Measurements from ENCODE around the gene ARL17B. TPM values are rescaled to one million over a fixed set of nuclear protein-coding genes. Genes with fewer than 3 reads are reported as not detected.
A peak's percentile ranks its signal among the peaks of the same experiment; 100 is the strongest.
"Not testable (repeated sequence)": the region's sequence is repeated elsewhere in the genome, so short reads cannot be mapped to it uniquely, and the experiment has no call there.

ARL17B gene
- 10 to 100 TPM in 1 of 2 donors, 1 to 10 TPM in 1; 5.7 to 16.2 TPM for total RNA-seq

GRCh38 chr17:46361755-46362154 is at the start of gene ARL17B:
ARL17B (minus strand) TSS chr17:46361766; CDS start chr17:46358397, 3,369 bp downstream.
- H3K4me1 ChIP-seq; H3K9me3 ChIP-seq; H3K36me3 ChIP-seq (replicated peaks in 1 of 2; ENCODE audit: insufficient read depth in 1 of 2, low read depth in 2 of 2); intact Hi-C loops (cut with DNase I); H3K27ac ChIP-seq; H3K4me3 ChIP-seq; H3K27me3 ChIP-seq: not testable (repeated sequence)
- DNase-seq: peak; percentile 88 to 96 (median 96)
- WGBS, 2 donors: no CpG with 5 or more reads among the region's 22 CpGs
- ATAC-seq: peak; percentile 99

GRCh38 chr17:46409864-46410263 is 48.3 kb upstream of the ARL17B start:
- H3K36me3 ChIP-seq (replicated peaks in 1 of 2; ENCODE audit: insufficient read depth in 1 of 2, low read depth in 2 of 2); ATAC-seq; intact Hi-C loops (cut with DNase I); H3K27ac ChIP-seq; H3K4me1 ChIP-seq; DNase-seq; H3K4me3 ChIP-seq; H3K9me3 ChIP-seq; H3K27me3 ChIP-seq: not testable (repeated sequence)
- no CpG with 5 or more reads among the region's 2 CpGs for WGBS, 2 donors

GRCh38 chr17:46407155-46407554 is 45.6 kb upstream of the ARL17B start:
- H3K27me3 ChIP-seq; H3K4me1 ChIP-seq; DNase-seq; intact Hi-C loops (cut with DNase I); H3K9me3 ChIP-seq; H3K4me3 ChIP-seq; H3K36me3 ChIP-seq (replicated peaks in 1 of 2; ENCODE audit: insufficient read depth in 1 of 2, low read depth in 2 of 2); ATAC-seq; H3K27ac ChIP-seq: not testable (repeated sequence)
- whole genome bisulfite sequencing, 2 donors: no CpG with 5 or more reads among the region's 5 CpGs

- H3K27ac ChIP-seq; DNase-seq; H3K9me3 ChIP-seq; H3K36me3 ChIP-seq (replicated peaks in 1 of 2; ENCODE audit: insufficient read depth in 1 of 2, low read depth in 2 of 2); H3K4me1 ChIP-seq; intact Hi-C loops (cut with DNase I); H3K27me3 ChIP-seq; H3K4me3 ChIP-seq: not testable (repeated sequence)
- ATAC-seq: peak; percentile 21
- WGBS, 2 donors: no CpG with 5 or more reads among the region's 2 CpGs
Observed at GRCh38 chr17:46401033-46401787, 39.6 kb upstream of the ARL17B start.

- no CpG with 5 or more reads among the region's 3 CpGs for WGBS, 2 donors
- H3K27me3 ChIP-seq; DNase-seq; H3K27ac ChIP-seq; ATAC-seq; H3K4me1 ChIP-seq; intact Hi-C loops (cut with DNase I); H3K9me3 ChIP-seq; H3K36me3 ChIP-seq (replicated peaks in 1 of 2; ENCODE audit: insufficient read depth in 1 of 2, low read depth in 2 of 2); H3K4me3 ChIP-seq: not testable (repeated sequence)
Observed at GRCh38 chr17:46400543-46400942, 39.0 kb upstream of the ARL17B start.

- intact Hi-C loops (cut with DNase I); H3K27ac ChIP-seq; H3K9me3 ChIP-seq; ATAC-seq; H3K4me1 ChIP-seq; H3K27me3 ChIP-seq; H3K4me3 ChIP-seq; H3K36me3 ChIP-seq (replicated peaks in 1 of 2; ENCODE audit: insufficient read depth in 1 of 2, low read depth in 2 of 2): not testable (repeated sequence)
- WGBS, 2 donors: no CpG with 5 or more reads among the region's 9 CpGs
- peak in 1 of 4 donors; percentile 0 for DNase-seq
Observed at GRCh38 chr17:46399993-46400392, 38.4 kb upstream of the ARL17B start.

GRCh38 chr17:46396292-46396691 is 34.7 kb upstream of the ARL17B start:
- ATAC-seq: not testable (repeated sequence)

GRCh38 chr17:46393702-46394101 is 32.1 kb upstream of the ARL17B start:
- intact Hi-C loops (cut with DNase I); H3K27me3 ChIP-seq; DNase-seq; H3K9me3 ChIP-seq; H3K27ac ChIP-seq; H3K4me1 ChIP-seq; ATAC-seq; H3K36me3 ChIP-seq (replicated peaks in 1 of 2; ENCODE audit: insufficient read depth in 1 of 2, low read depth in 2 of 2); H3K4me3 ChIP-seq: not testable (repeated sequence)
- whole genome bisulfite sequencing, 2 donors: 80% methylated on average over 1 of the region's 2 CpGs; no CpG with 5 or more reads in 1 of the 2 donors

More at GRCh38 chr17:46396292-46396691, 34.7 kb upstream of the ARL17B start:
- 88% methylated on average over 1 of the region's 2 CpGs; no CpG with 5 or more reads in 1 of the 2 donors for WGBS, 2 donors
- H3K9me3 ChIP-seq; intact Hi-C loops (cut with DNase I); H3K27me3 ChIP-seq; H3K36me3 ChIP-seq (replicated peaks in 1 of 2; ENCODE audit: insufficient read depth in 1 of 2, low read depth in 2 of 2); DNase-seq; H3K4me1 ChIP-seq; H3K27ac ChIP-seq; H3K4me3 ChIP-seq: not testable (repeated sequence)

- H3K27me3 ChIP-seq; H3K27ac ChIP-seq; ATAC-seq; intact Hi-C loops (cut with DNase I); DNase-seq; H3K4me3 ChIP-seq; H3K36me3 ChIP-seq (replicated peaks in 1 of 2; ENCODE audit: insufficient read depth in 1 of 2, low read depth in 2 of 2); H3K4me1 ChIP-seq; H3K9me3 ChIP-seq: not testable (repeated sequence)
Observed at GRCh38 chr17:46385491-46385890, 23.9 kb upstream of the ARL17B start.

GRCh38 chr17:46383118-46383517 is 21.6 kb upstream of the ARL17B start:
- H3K36me3 ChIP-seq (replicated peaks in 1 of 2; ENCODE audit: insufficient read depth in 1 of 2, low read depth in 2 of 2); H3K4me1 ChIP-seq; DNase-seq; H3K4me3 ChIP-seq; H3K9me3 ChIP-seq; ATAC-seq; intact Hi-C loops (cut with DNase I); H3K27me3 ChIP-seq; H3K27ac ChIP-seq: not testable (repeated sequence)
- WGBS, 2 donors: 100% methylated on average over 3 of the region's 4 CpGs

- H3K27me3 ChIP-seq; intact Hi-C loops (cut with DNase I); H3K9me3 ChIP-seq; H3K4me3 ChIP-seq; H3K36me3 ChIP-seq (replicated peaks in 1 of 2; ENCODE audit: insufficient read depth in 1 of 2, low read depth in 2 of 2); DNase-seq; H3K4me1 ChIP-seq; H3K27ac ChIP-seq: not testable (repeated sequence)
- no CpG with 5 or more reads among the region's 7 CpGs for WGBS, 2 donors
- ATAC-seq: peak; percentile 42
Observed at GRCh38 chr17:46373418-46373817, 11.9 kb upstream of the ARL17B start.
